WTC11 (cell line): ENCODE measurements around the gene AATK. TPM values are rescaled to one million over a fixed set of nuclear protein-coding genes. Genes with fewer than 3 reads are reported as not detected.

Experiments
- ATAC-seq: fragments of 200-7000 bp; cut with Tn5 transposase; 2 replicates; pipeline ENCODE4 v1.10.0; 2021; ENCODE audit warnings: mild to moderate bottlenecking, moderate library complexity
- CTCF ChIA-PET: fragments of 300-600 bp; sonication (Branson Sonifier 250); formaldehyde crosslinking; loops from one replicate; lab custom pipeline; 2021; ENCODE audit warnings: antibody characterized with exemption; lab: Charles Lee
- POLR2A ChIA-PET: fragments of 350-600 bp; sonication (Branson Sonifier 250); formaldehyde crosslinking; loops from one replicate; lab custom pipeline; 2021; ENCODE audit warnings: antibody characterized with exemption; lab: Charles Lee
- DNase-seq: peaks from one replicate; pipeline ENCODE4 v3.0.0; 2021; ENCODE audit warnings: low spot score
- H3K27ac Mint-ChIP-seq: 2 replicates; pipeline ENCODE4 v1.8.0; 2021; ENCODE audit warnings: mixed read lengths
- H3K27me3 Mint-ChIP-seq: 2 replicates; pipeline ENCODE4 v1.8.0; 2021; ENCODE audit warnings: low read depth, mild to moderate bottlenecking, moderate library complexity, mixed read lengths
- H3K36me3 Mint-ChIP-seq: 2 replicates; pipeline ENCODE4 v1.8.0; 2021; ENCODE audit warnings: mixed read lengths
- H3K4me1 Mint-ChIP-seq: 2 replicates; pipeline ENCODE4 v1.8.0; 2022; ENCODE audit warnings: mixed read lengths
- H3K4me3 Mint-ChIP-seq: 2 replicates; pipeline ENCODE4 v1.8.0; 2021; ENCODE audit warnings: mild to moderate bottlenecking, moderate library complexity, mixed read lengths
- H3K9me3 Mint-ChIP-seq: 2 replicates; pipeline ENCODE4 v1.8.0; 2021; ENCODE audit warnings: mixed read lengths
- AFF4 ChIP-seq: sonication (generic); formaldehyde crosslinking; IDR thresholded peaks from 2 replicates; pipeline ENCODE4 v1.8.1; 2023; ENCODE audit warnings: mild to moderate bottlenecking, missing genetic modification reagents, borderline replicate concordance
- AR ChIP-seq: fragments of 250-450 bp; sonication (Bioruptor Pico); IDR thresholded peaks from 2 replicates; pipeline ENCODE4 v1.9.0; 2021; ENCODE audit warnings: mild to moderate bottlenecking
- ATF3 ChIP-seq: sonication (generic); formaldehyde crosslinking; conservative IDR thresholded peaks from 2 replicates; pipeline ENCODE4 v1.8.1; 2022; ENCODE audit warnings: mild to moderate bottlenecking, missing genetic modification reagents
- E2F5 ChIP-seq: sonication (generic); formaldehyde crosslinking; IDR thresholded peaks from 2 replicates; pipeline ENCODE4 v1.8.1; 2022; ENCODE audit warnings: mild to moderate bottlenecking, moderate library complexity, missing genetic modification reagents
- FOXJ3 ChIP-seq: sonication (generic); formaldehyde crosslinking; IDR thresholded peaks from 2 replicates; pipeline ENCODE4 v1.9.0; 2021; ENCODE audit warnings: missing genetic modification reagents, mild to moderate bottlenecking, borderline replicate concordance
- GABPB1 ChIP-seq: sonication (generic); formaldehyde crosslinking; IDR thresholded peaks from 2 replicates; pipeline ENCODE4 v1.8.1; 2023; ENCODE audit warnings: mild to moderate bottlenecking, missing genetic modification reagents
- GRHL2 ChIP-seq: fragments of 250-450 bp; sonication (Bioruptor Pico); IDR thresholded peaks from 2 replicates; pipeline ENCODE4 v1.8.0; 2022; ENCODE audit warnings: mild to moderate bottlenecking, moderate library complexity; ENCODE audit not compliant: insufficient replicate concordance, severe bottlenecking
- MLX ChIP-seq: sonication (generic); formaldehyde crosslinking; IDR thresholded peaks from 2 replicates; pipeline ENCODE4 v1.8.1; 2023; ENCODE audit warnings: mild to moderate bottlenecking, missing genetic modification reagents, moderate library complexity
- MXD4 ChIP-seq: fragments of 250-450 bp; sonication (Bioruptor Pico); IDR thresholded peaks from 2 replicates; pipeline ENCODE4 v1.8.0; 2021; ENCODE audit warnings: mild to moderate bottlenecking, moderate library complexity, borderline replicate concordance
- NFE2L1 ChIP-seq: sonication (generic); formaldehyde crosslinking; IDR thresholded peaks from 2 replicates; pipeline ENCODE4 v1.8.1; 2023; ENCODE audit warnings: missing genetic modification reagents
- NFYB ChIP-seq: sonication (generic); formaldehyde crosslinking; conservative IDR thresholded peaks from 2 replicates; pipeline ENCODE4 v1.8.0; 2022; ENCODE audit warnings: low read depth, missing genetic modification reagents
- PREB ChIP-seq: sonication (generic); formaldehyde crosslinking; IDR thresholded peaks from 2 replicates; pipeline ENCODE4 v1.8.1; 2022; ENCODE audit warnings: mild to moderate bottlenecking, missing genetic modification reagents, moderate library complexity, borderline replicate concordance
- SOX15 ChIP-seq: fragments of 250-450 bp; sonication (Bioruptor Pico); IDR thresholded peaks from 2 replicates; pipeline ENCODE4 v1.9.0; 2021; ENCODE audit warnings: mild to moderate bottlenecking
- TP53 ChIP-seq: sonication (generic); formaldehyde crosslinking; IDR thresholded peaks from 2 replicates; pipeline ENCODE4 v1.8.1; 2023; ENCODE audit warnings: mild to moderate bottlenecking, missing genetic modification reagents
- USF2 ChIP-seq: sonication (generic); formaldehyde crosslinking; IDR thresholded peaks from 2 replicates; pipeline ENCODE4 v1.8.1; 2023; ENCODE audit warnings: mild to moderate bottlenecking, missing genetic modification reagents, moderate library complexity
- ZBTB21 ChIP-seq: sonication (generic); formaldehyde crosslinking; IDR thresholded peaks from 2 replicates; pipeline ENCODE4 v1.8.1; 2023; ENCODE audit warnings: mild to moderate bottlenecking, missing genetic modification reagents, borderline replicate concordance
- ZNF219 ChIP-seq: sonication (generic); formaldehyde crosslinking; IDR thresholded peaks from 2 replicates; pipeline ENCODE4 v1.8.0; 2023; ENCODE audit warnings: missing genetic modification reagents, mild to moderate bottlenecking, borderline replicate concordance
- ZNF232 ChIP-seq: sonication (generic); formaldehyde crosslinking; IDR thresholded peaks from 2 replicates; pipeline ENCODE4 v1.8.0; 2022; ENCODE audit warnings: mild to moderate bottlenecking, missing genetic modification reagents
- ZNF396 ChIP-seq: fragments of 250-450 bp; sonication (Bioruptor Pico); IDR thresholded peaks from 2 replicates; pipeline ENCODE4 v1.8.0; 2021; ENCODE audit warnings: mild to moderate bottlenecking, moderate library complexity, borderline replicate concordance
- ZSCAN18 ChIP-seq: fragments of 250-450 bp; sonication (Bioruptor Pico); IDR thresholded peaks from 2 replicates; pipeline ENCODE4 v2.1.2; 2022; ENCODE audit warnings: mild to moderate bottlenecking, moderate library complexity
- total RNA-seq: library from RNA; stranded (reverse); gene quantifications from 3 replicates; pipeline ENCODE4 v1.2.3, GENCODE V29; 2021

AATK gene
- total RNA-seq, 1 experiment from 2014 or later = 2.9 TPM

- CTCF ChIA-PET = interaction anchor here (1.2 to 1.3 kb wide), 3 partner anchors 10 to 83 kb away, joined by 3 to 4 read pairs (median 3); no protein-coding TSS in a partner anchor
- TF ChIP-seq ZBTB21 (CRISPR knock-in tag) = no peak
- TF ChIP-seq GRHL2 (CRISPR knock-in tag) = no peak
- TF ChIP-seq USF2 (CRISPR knock-in tag) = no peak
- TF ChIP-seq ZNF232 (CRISPR knock-in tag) = no peak
- TF ChIP-seq ZNF396 (CRISPR knock-in tag) = no peak
- TF ChIP-seq E2F5 (CRISPR knock-in tag) = no peak
- TF ChIP-seq ZNF219 (CRISPR knock-in tag) = no peak
- no peak for TF ChIP-seq NFE2L1 (CRISPR knock-in tag)
- TF ChIP-seq, all 79 proteins: peak for 0
- no peaks in the 10 kb centered on the region for H3K9me3 Mint-ChIP-seq
- peak; percentile 7; the same call in 1 of the 2 replicates for ATAC-seq
- DNase-seq = no peak
- POLR2A ChIA-PET = no interaction called here
- H3K27me3 Mint-ChIP-seq = no peaks in the 10 kb centered on the region
- no peaks in the 10 kb centered on the region for H3K36me3 Mint-ChIP-seq
- no peak overlapping the region for H3K27ac Mint-ChIP-seq
- H3K4me3 Mint-ChIP-seq = no peak overlapping the region
- H3K4me1 Mint-ChIP-seq = no peaks in the 10 kb centered on the region
Observed at GRCh38 chr17:81106716-81107115, 59.3 kb downstream of the AATK start.

- Mint-ChIP-seq H3K4me3 (no peak overlapping the region), H3K27me3 (no peaks in the 10 kb centered on the region), H3K36me3 (no peaks in the 10 kb centered on the region), H3K9me3 (no peaks in the 10 kb centered on the region), H3K4me1 (no peaks in the 10 kb centered on the region), H3K27ac (no peak overlapping the region)
- ChIA-PET POLR2A (interaction anchor here (1.1 kb wide), 1 partner anchor 39 kb away, joined by 3 read pairs; no protein-coding TSS in a partner anchor), CTCF (interaction anchor here (1.0 to 2.0 kb wide), 7 partner anchors 9 to 337 kb away, joined by 3 to 30 read pairs (median 3); no protein-coding TSS in a partner anchor)
- TF ChIP-seq SOX15 = no peak
- TF ChIP-seq FOXJ3 (CRISPR knock-in tag) = no peak
- TF ChIP-seq GABPB1 = no peak
- TF ChIP-seq USF2 (CRISPR knock-in tag) = no peak
- no peak for TF ChIP-seq ZNF396 (CRISPR knock-in tag)
- TF ChIP-seq AR (CRISPR knock-in tag) = no peak
- TF ChIP-seq PREB (CRISPR knock-in tag) = no peak
- no peak for TF ChIP-seq MLX (CRISPR knock-in tag)
- TF ChIP-seq AFF4 (CRISPR knock-in tag) = no peak
- TF ChIP-seq TP53 (CRISPR knock-in tag) = no peak
- TF ChIP-seq NFYB (CRISPR knock-in tag) = no peak
- no peak for TF ChIP-seq ZSCAN18 (CRISPR knock-in tag)
- TF ChIP-seq MXD4 = no peak
- no peak for TF ChIP-seq ATF3
- no peak for ATAC-seq
- DNase-seq = no peak
Observed at GRCh38 chr17:81103379-81103778, 62.6 kb downstream of the AATK start.
